Myocyte (in vitro differentiated cells): ENCODE data around the gene PSAP. TPM values are rescaled to one million over a fixed set of nuclear protein-coding genes. Genes with fewer than 3 reads are reported as not detected.
A peak's percentile ranks its signal among the peaks of the same experiment; 100 is the strongest.
"Not testable (repeated sequence)": the region's sequence is repeated elsewhere in the genome, so short reads cannot be mapped to it uniquely, and the experiment has no call there.

ENCODE experiments used
- DNase-seq: peaks from one replicate; pipeline ENCODE4 v3.0.0-alpha.2; 2012; ENCODE audit warnings: low read depth
- total RNA-seq: library from RNA; depleted of rRNA; stranded (reverse); fragments of >200 nt; gene quantifications from 2 replicates; pipeline ENCODE4 v1.2.3, GENCODE V29; 2014

PSAP gene
- total RNA-seq, 1 donor from 2014 or later: 1,265 TPM

DNA sequence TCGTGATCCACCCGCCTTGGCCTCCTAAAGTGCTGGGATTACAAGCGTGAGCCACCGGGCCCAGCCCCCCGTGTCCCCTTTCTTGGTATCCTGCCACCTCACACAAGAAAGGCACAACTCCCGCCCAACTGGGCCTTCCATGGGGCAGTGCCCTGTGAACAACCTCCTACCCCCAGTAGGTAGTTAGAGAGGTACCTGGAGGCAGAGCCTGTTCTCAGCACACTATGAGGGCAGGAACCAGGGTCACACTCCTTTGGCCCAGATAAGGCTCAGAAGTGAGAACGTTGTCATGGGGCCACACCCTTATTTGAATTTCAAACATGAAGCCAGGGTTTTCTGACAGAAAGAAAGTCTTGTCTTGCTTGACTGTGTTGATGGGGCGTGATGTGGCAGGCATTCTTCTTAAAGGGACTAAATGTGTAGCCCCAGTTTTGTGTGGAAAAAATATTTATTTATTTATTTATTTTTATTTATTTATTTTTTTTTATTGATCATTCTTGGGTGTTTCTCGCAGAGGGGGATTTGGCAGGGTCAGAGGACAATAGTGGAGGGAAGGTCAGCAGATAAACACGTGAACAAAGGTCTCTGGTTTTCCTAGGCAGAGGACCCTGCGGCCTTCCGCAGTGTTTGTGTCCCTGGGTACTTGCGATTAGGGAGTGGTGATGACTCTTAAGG, 23.8 kb upstream of the PSAP start:
- not testable (repeated sequence) for DNase-seq

DNA sequence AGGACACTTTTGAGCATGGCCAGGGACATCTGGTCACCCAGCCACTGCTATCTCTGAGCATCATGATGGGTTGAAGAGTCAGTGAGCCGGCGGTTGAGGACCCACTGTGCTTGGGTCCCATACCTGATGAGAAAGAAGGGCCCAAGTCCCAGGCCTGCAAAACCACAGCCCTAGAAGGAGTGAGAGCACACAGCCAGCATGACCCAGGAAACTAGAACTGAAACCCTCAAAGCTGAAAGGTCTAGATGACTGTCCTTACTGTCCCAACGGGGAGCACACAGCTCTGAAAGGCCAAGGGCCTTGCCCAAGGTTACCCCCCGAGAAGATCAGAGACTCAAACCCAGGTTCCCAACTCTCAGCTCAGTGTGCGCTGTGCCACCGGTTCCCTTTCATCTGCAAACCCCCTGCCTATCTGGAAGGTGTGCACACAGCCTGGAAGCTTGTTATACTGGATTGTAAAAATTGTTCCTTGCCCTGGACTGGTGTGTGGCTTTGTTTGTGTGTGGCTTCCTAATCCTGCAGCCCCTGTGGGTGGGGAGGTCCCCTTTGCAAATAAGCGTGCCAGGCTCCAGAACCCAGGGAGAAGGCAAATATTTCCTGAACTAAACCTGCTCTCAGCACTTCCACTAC, 22.6 kb upstream of the PSAP start:
- DNase-seq: no peak

DNA sequence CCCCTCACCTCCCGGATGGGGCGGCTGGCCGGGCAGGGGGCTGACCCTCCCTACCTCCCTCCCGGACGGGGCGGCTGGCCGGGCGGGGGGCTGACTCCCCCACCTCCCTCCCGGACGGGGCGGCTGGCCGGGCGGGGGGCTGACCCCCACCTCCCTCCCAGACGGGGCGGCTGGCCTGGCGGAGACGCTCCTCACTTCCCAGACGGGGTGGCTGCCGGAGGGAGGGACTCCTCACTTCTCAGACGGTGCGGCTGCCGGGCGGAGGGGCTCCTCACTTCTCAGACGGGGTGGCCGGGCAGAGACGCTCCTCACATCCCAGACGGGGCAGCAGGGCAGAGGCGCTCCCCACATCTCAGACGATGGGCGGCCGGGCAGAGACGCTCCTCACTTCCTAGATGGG, 18.6 kb upstream of the PSAP start:
- DNase-seq: not testable (repeated sequence)

DNA sequence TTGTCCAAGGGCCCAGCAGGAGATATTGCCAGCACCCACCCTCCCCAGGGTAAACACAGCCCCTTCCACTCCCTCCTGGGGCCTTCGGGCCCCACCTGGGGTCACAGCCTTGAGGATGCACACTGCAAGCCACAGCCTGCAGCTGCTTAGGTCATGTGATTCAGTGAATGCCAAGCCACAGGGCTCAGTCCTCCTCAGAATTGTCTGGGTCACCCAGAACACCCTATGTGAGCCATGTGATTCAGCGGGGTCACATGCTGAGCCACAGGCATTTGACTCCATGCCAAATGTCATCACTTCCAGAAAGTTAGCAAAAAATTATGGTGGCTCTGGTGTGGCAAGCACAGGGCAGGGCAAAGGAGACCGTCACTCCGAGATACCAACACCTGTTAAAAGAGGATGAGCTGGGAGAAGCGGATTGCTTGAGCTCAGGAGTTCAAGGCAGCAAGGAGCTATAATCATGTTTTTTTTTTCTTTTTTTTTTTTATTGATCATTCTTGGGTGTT, 17.2 kb upstream of the PSAP start:
- peak; percentile 99 for DNase-seq

DNA sequence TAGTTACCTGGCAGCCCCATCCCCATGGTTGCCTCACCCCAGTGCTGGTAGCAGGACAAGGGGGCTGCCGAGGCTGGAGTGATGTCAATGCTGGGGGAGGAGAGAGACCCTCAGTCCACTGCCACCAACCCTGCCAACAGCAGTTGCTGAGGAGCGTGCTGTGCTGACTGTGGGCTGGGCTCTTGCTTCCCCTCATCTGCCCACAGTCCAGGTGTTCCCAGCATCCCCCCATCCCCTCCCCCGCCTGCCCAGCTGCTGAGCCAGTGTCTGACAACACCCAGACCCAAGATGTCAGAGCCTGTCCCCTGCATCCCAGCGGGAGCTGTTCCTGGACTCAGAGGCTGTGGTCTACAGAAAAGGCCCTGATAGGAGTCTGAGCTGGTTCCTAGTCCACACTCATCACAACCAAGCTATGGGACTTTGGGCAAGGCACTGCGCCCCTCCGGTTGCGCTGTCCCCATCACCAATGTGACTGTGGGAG, 14.6 kb upstream of the PSAP start:
- no peak for DNase-seq

DNA sequence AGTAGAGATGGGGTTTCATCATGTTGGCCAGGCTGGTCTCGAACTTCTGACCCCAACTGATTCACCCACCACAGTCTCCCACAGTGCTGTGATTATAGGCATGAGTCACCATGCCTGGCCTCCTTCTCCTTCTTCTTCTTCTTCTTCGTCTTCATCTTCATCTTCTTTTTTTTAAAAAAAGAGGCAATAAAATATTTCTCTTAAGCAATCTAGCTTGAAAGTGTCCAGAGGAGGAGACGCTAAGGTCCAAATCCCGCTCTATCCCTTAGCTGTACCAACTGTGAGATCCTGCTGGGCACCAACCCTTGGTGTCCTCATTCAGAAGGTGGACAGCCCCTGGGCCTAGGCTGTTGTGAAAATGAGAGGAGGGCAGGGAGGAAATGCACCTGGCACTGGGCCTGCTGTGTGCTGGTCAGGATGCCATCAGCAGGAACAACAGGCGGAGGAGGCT, 13.9 kb upstream of the PSAP start:
- no peak for DNase-seq

DNA sequence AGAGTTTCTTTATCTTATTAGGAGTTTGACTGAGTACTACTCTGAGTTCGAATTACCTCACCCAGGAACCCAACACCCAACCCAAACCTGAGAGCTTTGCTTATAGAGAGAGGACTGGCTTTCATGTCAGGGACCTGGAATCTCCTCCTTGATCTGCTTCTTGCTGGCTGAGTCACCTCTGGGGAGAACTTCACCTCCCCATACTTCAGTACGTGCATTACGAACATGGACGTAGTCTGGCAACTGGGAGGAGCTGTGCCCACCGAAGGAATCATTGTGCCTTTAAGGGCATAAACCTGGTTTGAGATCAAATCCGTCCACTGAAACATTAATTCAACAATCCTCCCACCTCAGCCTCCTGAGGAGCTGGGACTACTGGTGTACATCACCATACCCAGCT, 12.2 kb upstream of the PSAP start:
- DNase-seq: no peak

DNA sequence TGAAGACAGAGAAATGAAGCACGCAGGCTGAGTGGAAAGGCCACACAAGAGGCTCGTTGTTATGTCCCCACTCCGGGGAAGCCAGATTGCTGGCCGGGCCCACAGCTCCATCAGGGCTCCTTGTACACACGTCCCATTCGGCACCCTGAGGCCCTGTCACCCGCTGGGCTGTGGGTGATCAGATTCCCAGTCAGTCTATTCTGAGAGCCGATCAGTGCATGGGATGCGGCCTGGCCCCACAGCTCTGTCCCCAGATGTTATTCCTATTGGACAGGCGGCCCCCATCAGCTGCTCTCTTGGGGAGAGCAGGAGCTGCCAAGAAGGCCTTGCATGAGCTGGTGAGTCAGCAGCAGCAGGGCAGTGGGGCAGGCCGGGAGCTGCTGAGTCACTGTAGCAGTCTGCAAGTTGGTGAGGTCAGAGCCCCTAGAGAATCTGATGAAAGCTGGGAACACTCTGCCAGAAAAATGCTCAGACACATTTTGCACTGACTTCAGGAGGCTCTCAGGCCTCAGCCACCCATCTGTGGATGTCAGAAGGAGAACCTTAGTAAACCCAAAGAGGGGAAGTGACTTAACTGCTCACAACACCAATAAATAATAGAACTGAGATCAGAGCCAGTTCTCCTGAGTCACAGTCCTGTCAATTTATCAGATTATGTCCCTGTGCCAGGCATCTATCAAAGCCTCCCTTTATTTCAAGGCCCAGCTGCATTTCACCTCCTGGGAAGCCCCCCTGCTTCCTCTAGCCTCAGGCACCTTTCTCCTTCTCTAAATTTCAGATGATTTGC, 9.4 kb upstream of the PSAP start:
- DNase-seq: peak; percentile 100

DNA sequence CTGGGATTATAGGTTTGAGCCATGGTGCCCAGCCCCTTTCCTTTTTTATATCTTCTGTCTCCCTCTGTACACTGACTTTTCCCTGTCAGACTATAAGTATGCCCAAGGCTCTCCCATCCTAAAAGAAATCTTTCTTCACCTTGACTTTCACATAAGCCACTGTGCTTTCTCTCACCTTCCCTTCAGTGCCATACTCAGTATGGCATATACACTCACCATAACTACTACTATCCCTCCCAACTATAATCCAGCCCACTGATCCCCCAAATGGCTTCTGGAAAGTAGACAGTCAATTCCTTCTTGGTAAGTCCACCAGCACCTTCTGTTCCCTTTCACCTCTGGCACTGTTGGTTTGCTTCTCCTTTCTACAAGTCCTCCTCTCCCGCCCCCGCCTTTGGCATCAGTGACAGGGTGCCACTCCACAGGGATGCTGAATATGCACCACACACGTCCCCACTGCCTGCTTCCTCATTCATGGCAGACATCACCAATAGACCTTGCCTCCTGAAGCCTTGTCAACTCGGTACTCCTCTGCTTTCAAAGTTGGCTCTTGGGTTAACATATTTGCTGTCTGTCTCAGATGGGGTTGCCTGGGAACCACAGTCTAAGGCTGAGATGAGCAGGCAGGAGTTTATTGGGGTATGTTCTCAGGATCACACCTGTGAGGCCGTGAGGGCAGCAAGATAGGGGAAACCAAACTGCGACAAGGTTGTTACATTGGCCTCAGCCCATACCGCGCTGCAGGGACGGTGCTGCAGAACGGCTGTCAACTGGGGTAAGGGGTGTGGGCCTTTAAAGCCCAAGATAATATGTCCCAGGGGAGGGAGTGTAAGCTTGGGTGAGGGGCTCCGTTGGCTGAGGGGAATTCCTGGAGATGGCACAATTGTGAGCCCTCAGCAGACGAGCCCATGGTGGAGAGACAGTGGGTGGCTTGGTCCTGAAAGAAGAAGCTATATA, 7.2 kb upstream of the PSAP start:
- DNase-seq: no peak

DNA sequence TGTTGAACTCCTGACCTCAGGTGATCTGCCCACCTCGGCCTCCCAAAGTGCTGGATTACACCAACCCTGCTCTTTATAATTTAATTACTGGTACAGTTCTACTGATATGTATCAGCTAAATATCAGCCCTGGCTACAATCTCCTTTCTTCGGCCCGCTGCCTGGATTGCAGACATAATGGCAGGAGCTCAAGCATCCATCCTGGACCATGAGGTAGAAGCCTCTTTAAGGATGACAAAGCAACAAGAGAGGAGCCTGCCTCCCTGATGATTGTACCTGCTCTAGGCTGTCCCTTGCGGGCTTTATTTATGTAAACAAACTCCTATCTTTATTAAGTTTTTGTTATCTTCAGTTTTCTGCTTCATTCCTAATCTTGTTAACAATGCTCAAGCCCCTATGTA, 5.6 kb upstream of the PSAP start:
- no peak for DNase-seq

DNA sequence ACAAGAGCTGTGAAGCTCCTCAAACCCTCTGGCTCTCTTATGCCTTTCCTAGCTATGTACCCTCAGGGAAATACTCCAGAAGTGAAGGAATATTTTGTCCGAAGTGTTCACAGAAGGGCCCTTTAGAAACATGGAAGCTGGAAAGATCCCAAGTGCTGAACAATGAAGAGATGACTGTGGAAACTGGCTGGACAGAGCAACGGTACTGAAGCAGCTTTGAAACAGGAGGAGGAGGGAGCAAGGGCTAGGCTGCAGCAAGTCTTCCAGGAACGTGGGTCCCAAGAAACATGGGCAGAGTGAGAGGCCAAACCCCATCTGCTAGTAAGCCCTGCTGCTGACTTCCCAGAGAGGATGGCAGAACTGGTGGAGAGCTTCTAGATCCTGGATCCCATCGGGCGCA, 3.0 kb upstream of the PSAP start:
- no peak for DNase-seq

DNA sequence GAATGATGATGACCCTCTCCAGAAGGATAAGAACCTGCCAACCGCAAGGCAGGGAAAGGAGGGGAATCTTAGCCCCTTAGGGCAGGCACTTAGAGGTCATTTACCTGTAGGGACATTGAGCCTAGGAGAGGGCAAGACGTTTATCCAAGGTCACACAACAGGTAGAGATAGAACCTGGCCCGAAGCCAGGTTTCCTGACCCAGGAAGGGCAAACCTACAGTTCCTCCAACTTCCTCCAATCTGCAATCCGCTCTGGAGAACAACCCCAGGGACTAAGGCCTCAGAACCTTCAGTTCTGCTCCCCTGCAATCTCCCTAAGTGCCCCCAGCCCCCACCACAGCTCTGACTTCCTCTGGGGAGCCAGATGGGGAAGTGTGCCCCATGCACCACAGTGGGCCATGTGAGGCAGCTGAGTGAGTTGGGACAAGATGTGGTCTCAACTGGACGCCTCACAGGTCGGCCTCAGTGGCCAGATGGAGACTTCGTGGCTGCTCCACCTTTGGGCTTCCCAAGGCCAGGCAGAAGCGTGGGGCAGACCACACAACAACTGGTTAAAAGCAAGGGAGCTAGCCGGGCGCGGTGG, 1.4 kb upstream of the PSAP start:
- no peak for DNase-seq

DNA sequence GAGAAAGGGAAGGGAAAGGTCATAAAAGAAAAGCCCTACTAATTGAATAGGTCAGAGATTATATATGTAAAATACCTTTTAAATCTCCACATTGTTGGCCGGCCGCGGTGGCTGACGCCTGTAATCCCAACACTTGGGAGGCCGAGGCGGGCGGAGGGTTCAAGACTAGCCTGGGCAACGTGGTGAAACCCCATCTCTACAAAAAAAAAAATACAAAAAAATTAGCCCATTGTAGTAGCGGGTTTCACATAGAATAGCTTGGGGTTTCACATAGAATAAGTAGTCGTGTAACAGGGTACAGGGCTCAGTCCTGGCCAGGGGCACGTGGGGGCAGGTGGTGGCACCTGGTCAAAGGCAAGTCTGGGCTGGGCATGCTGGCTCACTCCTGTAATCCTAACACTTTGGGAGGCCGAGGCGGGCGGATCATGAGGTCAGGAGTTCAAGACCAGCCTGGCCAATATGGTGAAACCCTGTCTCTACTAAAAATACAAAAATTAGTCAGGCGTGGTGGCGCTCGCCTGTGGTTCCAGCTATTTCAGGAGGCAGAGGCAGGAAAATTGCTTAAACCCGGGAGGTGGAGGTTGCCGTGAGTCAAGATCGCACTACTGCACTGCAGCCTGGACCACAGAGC, 529 bp upstream of the PSAP start:
- not testable (repeated sequence) for DNase-seq

DNA sequence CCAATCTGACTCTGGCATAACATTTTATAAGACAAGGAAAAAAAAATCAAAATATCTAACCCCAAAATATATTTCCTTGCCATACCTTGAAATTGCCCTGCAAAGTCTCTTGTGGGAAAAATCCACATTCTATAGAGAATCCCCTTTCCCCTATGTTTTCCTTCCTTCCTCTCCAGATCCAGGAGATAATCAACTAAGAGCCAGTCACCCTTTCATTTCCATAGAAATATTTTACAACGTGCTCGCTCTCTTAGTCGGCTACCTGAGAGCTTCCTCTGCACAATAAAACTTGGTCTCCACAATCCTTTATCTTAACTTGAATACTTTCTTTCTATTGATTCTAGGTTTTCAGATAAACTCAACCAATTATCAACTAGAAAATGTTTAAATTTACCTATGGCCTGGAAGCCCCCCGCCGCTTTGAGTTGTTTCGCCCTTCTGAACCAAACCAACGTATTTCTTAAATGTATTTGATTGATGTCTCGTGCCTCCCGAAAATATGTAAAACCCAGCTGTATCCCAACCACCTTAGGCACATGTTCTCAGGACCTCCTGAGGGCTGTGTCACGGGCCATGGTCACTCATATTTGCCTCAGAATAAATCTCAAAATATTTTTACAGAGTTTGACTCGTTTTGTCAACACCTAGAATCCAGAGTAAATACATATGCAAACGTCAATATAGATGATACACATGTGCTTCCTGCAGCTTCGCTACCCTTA, 869 bp downstream of the PSAP start:
- DNase-seq: no peak

DNA sequence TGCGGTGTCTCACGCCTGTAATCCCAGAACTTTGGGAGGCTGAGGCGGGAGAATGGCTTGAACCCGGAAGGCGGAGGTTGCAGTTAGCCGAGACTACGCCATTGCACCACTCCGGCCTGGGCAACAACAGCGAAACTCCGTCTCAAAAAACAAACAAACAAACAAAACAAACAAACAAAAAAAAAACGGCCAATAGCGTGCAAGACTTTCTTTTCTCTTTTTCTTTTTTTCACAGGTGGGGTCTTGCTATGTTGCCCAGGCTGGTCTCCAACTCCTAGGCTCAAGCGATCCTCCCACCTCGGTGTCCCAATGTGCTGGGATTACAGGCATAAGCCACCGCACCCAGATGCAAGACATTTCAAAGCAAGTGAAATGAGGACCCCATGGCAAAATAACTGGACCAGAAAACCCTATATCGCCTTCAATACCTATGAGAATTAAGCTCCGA, 1.6 kb downstream of the PSAP start:
- no peak for DNase-seq

DNA sequence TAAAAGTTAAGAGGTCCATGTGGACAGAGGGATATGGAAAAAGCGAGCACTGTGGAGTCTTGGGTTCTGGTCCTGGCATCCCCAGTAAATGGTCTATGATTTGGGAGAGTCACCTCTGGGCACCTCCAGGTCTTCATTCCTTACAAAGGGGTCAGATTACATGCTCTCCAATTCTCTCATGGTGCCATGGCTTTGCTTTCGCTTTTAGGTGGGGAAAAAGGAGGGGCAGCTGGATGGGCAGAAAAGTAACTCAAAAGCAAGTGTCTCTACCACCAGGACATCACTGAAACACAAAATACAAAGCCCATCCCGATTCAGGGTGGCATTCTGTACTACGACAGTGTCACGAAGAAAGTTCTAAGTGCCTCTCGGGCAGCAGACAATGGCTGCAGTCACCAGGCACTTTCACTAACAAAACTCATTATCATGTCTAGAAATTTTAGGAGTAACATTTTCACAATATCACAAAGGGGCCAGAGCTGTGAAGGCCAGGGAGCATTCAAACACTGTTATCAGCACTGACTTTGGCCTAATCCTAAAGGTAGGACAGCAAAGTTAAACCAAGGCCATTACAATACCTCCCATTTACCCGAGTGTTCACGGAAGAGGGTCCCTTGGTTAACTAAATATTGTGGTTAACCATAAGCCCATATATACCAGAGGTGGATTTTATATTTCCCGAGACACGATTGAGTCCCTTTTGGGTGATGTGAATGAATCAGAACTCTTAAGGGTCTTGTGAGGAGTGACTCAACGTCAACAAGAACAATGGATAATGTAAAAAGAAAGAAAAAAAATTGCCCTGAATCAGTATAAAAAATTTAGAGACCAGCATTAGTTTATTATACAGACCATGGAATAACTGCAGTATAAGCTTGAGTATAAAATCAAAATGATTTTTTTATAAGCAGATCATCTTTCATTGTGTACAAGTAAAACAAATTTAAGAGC, 2.5 kb downstream of the PSAP start:
- DNase-seq: no peak

DNA sequence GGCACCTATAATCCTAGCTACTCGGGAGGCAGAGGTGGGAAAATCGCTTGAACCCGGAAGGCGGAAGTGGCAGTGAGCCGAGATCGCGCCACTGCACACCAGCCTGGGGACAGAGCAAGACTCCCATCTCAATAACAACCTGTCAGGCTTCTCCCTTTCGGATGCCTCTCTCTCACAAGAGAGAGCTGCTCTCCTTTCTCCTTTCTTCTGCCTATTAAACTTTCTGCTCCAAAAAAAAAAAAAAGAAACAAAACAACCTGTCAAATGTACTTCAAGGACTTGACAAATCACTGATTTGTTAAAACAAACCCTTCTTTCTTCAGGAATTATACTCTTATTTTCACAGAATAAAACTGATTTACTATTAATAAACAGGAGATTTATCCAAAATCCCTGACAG, 3.6 kb downstream of the PSAP start:
- DNase-seq: no peak

DNA sequence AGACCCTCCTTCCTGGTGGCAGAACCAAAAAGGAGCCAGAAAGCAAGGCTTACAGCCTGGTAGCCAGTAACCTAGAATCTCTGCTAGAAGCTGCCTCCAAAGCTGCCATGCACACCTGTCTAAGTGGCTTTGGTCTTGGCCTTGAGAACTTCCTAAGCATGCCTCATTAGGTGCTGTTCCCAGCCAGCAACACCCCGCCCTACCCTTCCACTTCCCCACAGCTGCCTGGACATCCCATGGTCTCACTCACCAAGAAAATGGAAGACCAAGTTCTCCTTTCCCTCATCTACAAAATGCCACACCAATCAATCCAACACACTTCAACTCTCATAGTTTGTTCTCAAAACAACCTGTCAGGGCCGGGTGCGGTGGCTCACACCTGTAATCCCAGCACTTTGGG, 4.2 kb downstream of the PSAP start:
- peak; percentile 51 for DNase-seq
